ENCODE measurements around the gene CPT1A. TPM values are rescaled to one million over a fixed set of nuclear protein-coding genes. Genes with fewer than 3 reads are reported as not detected.

Gene CPT1A
- total RNA-seq, 2 donors from 2014 or later = 26.7 to 32.3 TPM

- Mint-ChIP-seq H3K36me3 (no peaks in the 10 kb centered on the region), H3K4me1 (ENCODE audit: low read depth in 2 of 2) (peaks cover 30 to 31% of the 10 kb centered on the region in 2 donors), H3K4me3 (peak overlapping the region; percentile 87), H3K27me3 (no peaks in the 10 kb centered on the region), H3K9me3 (no peaks in the 10 kb centered on the region), H3K27ac (peak overlapping the region in 1 of 2 donors; percentile 89)
- DNase-seq (ENCODE audit: low spot score) (peak; percentile 76), ATAC-seq (peak; percentile 57 to 64)
These were observed 2.1 kb upstream of the CPT1A start for GRCh38 chr11:68843703-68844312.

DNA sequence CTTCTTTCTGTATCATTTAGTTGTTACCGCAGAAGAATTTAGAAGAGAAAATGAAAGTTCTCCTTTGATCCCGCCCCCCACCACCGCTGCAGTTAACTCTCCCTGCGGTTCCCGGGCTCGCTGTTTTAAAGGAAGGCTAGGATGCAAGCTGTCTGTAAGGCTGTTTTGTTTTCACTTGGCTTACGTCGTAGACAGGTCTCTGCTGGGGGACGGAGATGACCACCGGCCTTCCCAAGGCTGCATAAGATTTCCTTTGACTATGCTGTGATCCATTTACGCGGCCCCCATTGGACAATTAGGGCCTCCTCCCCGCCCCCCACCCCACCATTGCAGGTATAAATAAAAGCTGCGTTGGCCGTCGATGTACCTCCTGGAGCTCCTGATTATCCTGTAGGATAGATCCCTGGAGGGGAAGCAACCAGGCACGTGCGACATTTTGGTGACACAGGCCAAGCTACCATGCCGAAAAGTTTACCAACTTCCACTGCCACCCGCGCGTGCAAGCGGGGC, 1.4 kb upstream of the CPT1A start:
- Mint-ChIP-seq H3K4me1 (ENCODE audit: low read depth in 2 of 2) (peaks cover 32 to 33% of the 10 kb centered on the region in 2 donors), H3K36me3 (no peaks in the 10 kb centered on the region), H3K27ac (peak overlapping the region; percentile 42 to 89), H3K27me3 (no peaks in the 10 kb centered on the region), H3K4me3 (peak overlapping the region; percentile 87), H3K9me3 (no peaks in the 10 kb centered on the region)
- no peak for ATAC-seq
- no peak for DNase-seq (ENCODE audit: low spot score)

- peak overlapping the region; percentile 87 for H3K4me3 Mint-ChIP-seq
- no peaks in the 10 kb centered on the region for H3K9me3 Mint-ChIP-seq
- DNase-seq (ENCODE audit: low spot score) (no peak), ATAC-seq (no peak)
- H3K27ac Mint-ChIP-seq = peak overlapping the region; percentile 42 to 89
- no peaks in the 10 kb centered on the region for H3K27me3 Mint-ChIP-seq
- H3K4me1 Mint-ChIP-seq (ENCODE audit: low read depth in 2 of 2) = peaks cover 37 to 39% of the 10 kb centered on the region in 2 donors
- H3K36me3 Mint-ChIP-seq = no peaks in the 10 kb centered on the region
These were observed 823 bp upstream of the CPT1A start for GRCh38 chr11:68842427-68843051.

GRCh38 chr11:68840661-68841653, 759 bp downstream of the CPT1A start:
- Mint-ChIP-seq H3K27me3 (no peaks in the 10 kb centered on the region), H3K4me3 (peak overlapping the region; percentile 83), H3K36me3 (no peaks in the 10 kb centered on the region), H3K9me3 (no peaks in the 10 kb centered on the region), H3K27ac (peak overlapping the region; percentile 83 to 84), H3K4me1 (ENCODE audit: low read depth in 2 of 2) (peaks cover 46 to 49% of the 10 kb centered on the region in 2 donors)
- peak; percentile 83 for DNase-seq (ENCODE audit: low spot score)
- peak; percentile 19 to 44 for ATAC-seq

DNA sequence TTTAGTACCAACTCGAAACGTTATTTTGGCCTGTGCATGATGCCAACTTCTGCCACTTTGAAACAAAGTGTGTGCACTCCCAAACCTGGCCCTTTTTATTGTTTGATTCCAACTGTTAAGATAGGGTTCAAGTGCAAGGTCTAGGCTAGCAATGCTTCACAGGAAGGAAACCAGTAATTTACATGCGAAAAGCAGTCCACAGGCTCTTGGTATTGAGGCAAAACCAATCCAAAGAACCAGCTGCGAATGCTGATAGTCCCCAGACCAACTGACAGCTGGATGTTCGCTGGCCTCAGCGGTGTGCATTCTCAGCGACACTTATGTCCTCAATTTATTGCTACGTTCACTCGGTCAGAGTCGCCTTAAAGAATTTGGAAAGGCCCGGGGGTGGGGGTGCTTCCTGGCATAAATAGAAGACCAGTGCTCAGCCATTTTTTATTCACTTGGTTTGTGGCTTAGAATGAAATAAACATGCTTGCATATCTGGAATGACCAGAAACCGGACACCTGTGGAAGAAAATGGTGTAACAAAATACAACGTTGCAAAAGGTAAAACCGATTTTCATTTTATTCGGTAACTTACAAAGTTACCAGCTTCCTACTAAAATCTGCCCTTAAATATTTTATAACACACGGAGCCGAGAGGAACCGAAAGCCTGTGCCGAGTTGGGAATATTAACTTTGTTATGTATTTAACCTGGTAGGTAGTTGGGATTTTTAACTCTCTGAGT, 1.6 kb downstream of the CPT1A start:
- Mint-ChIP-seq H3K9me3 (no peaks in the 10 kb centered on the region), H3K4me1 (ENCODE audit: low read depth in 2 of 2) (peaks cover 49 to 57% of the 10 kb centered on the region in 2 donors), H3K27me3 (no peaks in the 10 kb centered on the region), H3K4me3 (peak overlapping the region; percentile 83), H3K27ac (peak overlapping the region; percentile 83 to 84), H3K36me3 (no peaks in the 10 kb centered on the region)
- DNase-seq (ENCODE audit: low spot score) = no peak
- ATAC-seq = no peak

GRCh38 chr11:68839054-68839865, 2.5 kb downstream of the CPT1A start:
- Mint-ChIP-seq H3K36me3 (no peaks in the 10 kb centered on the region), H3K27me3 (no peaks in the 10 kb centered on the region), H3K27ac (peak overlapping the region; percentile 83 to 84), H3K4me3 (peak overlapping the region; percentile 83), H3K9me3 (no peaks in the 10 kb centered on the region), H3K4me1 (ENCODE audit: low read depth in 2 of 2) (peaks cover 50 to 57% of the 10 kb centered on the region in 2 donors)
- DNase-seq (ENCODE audit: low spot score) = peak; percentile 95
- ATAC-seq = peak; percentile 79 to 84

DNA sequence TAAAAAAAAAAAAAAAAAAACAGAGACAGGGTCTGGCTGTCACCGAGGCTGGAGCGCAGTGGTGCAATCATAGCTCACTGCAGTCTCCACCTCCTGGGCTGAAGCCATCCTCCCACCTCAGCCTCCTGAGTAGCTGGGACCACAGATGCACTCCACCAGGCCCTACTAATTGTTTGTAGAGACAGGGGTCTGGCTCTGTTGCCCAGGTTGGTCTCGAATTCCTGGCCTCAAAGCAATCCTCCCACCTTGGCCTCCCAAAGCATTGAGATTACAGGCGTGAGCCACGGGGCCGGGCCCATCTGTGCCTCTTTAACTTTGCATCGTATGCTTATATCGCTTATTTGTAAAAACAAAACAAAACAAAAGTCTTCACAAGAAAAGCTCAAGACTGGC, 3.1 kb downstream of the CPT1A start:
- Mint-ChIP-seq H3K27ac (peak overlapping the region; percentile 83 to 84), H3K27me3 (no peaks in the 10 kb centered on the region), H3K4me3 (peak overlapping the region; percentile 83), H3K4me1 (ENCODE audit: low read depth in 2 of 2) (peaks cover 47 to 55% of the 10 kb centered on the region in 2 donors), H3K36me3 (no peaks in the 10 kb centered on the region), H3K9me3 (no peaks in the 10 kb centered on the region)
- DNase-seq (ENCODE audit: low spot score) (no peak), ATAC-seq (no peak)

DNA sequence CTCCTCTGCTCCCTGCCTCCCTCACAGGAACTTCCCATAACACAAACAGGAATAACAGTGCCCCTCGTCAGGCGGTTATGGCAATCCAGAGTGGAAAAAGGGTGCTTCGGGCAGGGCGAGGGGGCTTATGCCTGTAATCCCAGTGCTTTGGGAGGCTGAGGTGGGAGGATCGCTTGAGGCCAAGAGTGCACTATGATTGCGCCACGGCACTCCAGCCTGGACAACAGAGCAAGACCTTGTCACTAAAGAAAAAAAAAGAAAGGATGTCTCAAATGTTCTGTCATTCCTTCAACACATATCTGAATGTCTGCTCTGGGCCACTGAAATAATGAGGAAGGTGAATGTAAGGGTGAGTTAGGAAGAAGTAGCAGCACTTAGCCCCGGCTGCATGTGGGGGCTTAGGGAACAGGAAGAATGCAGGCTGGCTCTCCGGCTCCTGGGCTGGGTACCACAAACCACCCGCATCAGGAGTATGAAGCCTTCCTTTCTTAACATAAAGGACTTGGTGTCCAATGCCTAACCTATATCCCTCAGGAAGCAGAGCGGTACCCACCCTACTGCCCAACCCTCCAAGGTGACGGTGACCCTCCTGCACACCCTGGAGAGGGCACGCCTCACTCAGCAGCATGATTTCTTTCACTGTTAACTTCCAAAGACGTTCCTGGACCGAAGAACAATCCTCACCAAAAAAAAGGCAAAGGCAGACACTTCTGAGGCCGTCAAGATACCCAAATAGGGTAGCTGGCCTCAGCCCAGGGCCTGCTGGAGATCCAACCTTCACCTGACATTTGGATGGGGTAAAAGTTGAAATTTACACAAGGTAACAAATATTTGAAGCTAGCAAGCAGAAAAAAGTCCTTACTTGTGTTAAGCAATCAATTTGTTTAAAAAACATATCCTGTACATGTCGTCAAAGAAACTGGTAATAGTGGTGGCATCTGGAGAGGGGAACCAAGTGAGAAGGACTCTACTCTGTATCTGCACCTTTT, 3.8 kb downstream of the CPT1A start:
- Mint-ChIP-seq H3K9me3 (no peaks in the 10 kb centered on the region), H3K4me3 (peak overlapping the region; percentile 83), H3K27me3 (no peaks in the 10 kb centered on the region), H3K4me1 (ENCODE audit: low read depth in 2 of 2) (peaks cover 46 to 50% of the 10 kb centered on the region in 2 donors), H3K27ac (peak overlapping the region; percentile 83 to 84), H3K36me3 (no peaks in the 10 kb centered on the region)
- DNase-seq (ENCODE audit: low spot score) = no peak
- ATAC-seq = no peak

GRCh38 chr11:68835749-68836148, 6.0 kb downstream of the CPT1A start:
- Mint-ChIP-seq H3K27me3 (no peaks in the 10 kb centered on the region), H3K27ac (peak overlapping the region in 1 of 2 donors; percentile 83), H3K4me3 (no peak overlapping the region), H3K9me3 (no peaks in the 10 kb centered on the region), H3K4me1 (ENCODE audit: low read depth in 2 of 2) (peaks cover 48 to 52% of the 10 kb centered on the region in 2 donors), H3K36me3 (peaks cover 2% of the 10 kb centered on the region)
- ATAC-seq = no peak
- no peak for DNase-seq (ENCODE audit: low spot score)

DNA sequence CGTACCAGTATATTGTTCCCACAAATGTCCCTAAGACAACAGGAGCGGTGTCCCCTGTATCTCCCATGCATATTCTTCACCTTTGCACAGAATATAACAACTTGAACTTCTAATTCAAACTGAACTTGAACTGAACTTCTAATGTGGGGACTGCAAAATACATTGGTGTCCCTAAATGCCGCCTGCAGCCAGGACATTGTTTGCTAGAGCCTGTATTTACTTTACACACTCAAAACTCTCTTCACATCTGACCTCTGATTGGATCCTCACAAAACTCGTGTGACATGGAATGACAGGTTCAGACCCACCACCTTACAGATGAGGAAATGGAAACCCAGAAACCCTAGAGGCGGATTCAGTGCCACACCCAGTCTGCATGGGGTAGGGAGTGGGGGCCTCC, 6.4 kb downstream of the CPT1A start:
- H3K4me3 Mint-ChIP-seq = no peak overlapping the region
- DNase-seq (ENCODE audit: low spot score) (no peak), ATAC-seq (no peak)
- H3K9me3 Mint-ChIP-seq = no peaks in the 10 kb centered on the region
- H3K27ac Mint-ChIP-seq = peak overlapping the region in 1 of 2 donors; percentile 83
- H3K27me3 Mint-ChIP-seq = no peaks in the 10 kb centered on the region
- peaks cover 50 to 53% of the 10 kb centered on the region in 2 donors for H3K4me1 Mint-ChIP-seq (ENCODE audit: low read depth in 2 of 2)
- peaks cover 5% of the 10 kb centered on the region for H3K36me3 Mint-ChIP-seq

- Mint-ChIP-seq H3K4me3 (no peak overlapping the region), H3K4me1 (ENCODE audit: low read depth in 2 of 2) (peaks cover 50 to 52% of the 10 kb centered on the region in 2 donors), H3K27me3 (no peaks in the 10 kb centered on the region), H3K9me3 (no peaks in the 10 kb centered on the region), H3K27ac (peak overlapping the region in 1 of 2 donors; percentile 54), H3K36me3 (peaks cover 5% of the 10 kb centered on the region)
- ATAC-seq (no peak), DNase-seq (ENCODE audit: low spot score) (no peak)
These were observed 9.1 kb downstream of the CPT1A start for GRCh38 chr11:68832476-68833181.
